Activated CD8-positive, alpha-beta T cell treated with anti-CD3 and anti-CD28 coated beads, Interleukin-2, amount 10 ng/mL, durations not matched to agents 7 days and 5 days (primary cell): ENCODE measurements around the gene SPINK5. TPM values are rescaled to one million over a fixed set of nuclear protein-coding genes. Genes with fewer than 3 reads are reported as not detected.

Experiments used
- ATAC-seq: fragments of 150-1000 bp; cut with Tn5 transposase; one replicate; pipeline ENCODE4 v1.10.0; 2021; ENCODE audit warnings: moderate library complexity
- CTCF ChIA-PET: fragments of 350-600 bp; sonication (Branson Sonifier 250); formaldehyde crosslinking; loops from one replicate; lab custom pipeline; 2021; ENCODE audit warnings: antibody characterized with exemption; lab: Charles Lee
- POLR2A ChIA-PET: fragments of 350-600 bp; sonication (Branson Sonifier 250); formaldehyde crosslinking; loops from one replicate; lab custom pipeline; 2021; ENCODE audit warnings: antibody characterized with exemption; lab: Charles Lee
- DNase-seq: peaks from one replicate; pipeline ENCODE4 v3.0.0-alpha.2; 2020
- H3K27ac Mint-ChIP-seq: one replicate; pipeline ENCODE4 v1.8.0; 2021; ENCODE audit warnings: mild to moderate bottlenecking, mixed read lengths
- H3K27me3 Mint-ChIP-seq: one replicate; pipeline ENCODE4 v1.8.0; 2021; ENCODE audit warnings: low read depth, mixed read lengths
- H3K36me3 Mint-ChIP-seq: one replicate; pipeline ENCODE4 v1.8.0; 2021; ENCODE audit warnings: low read depth, mixed read lengths
- H3K4me1 Mint-ChIP-seq: one replicate; pipeline ENCODE4 v1.8.0; 2021; ENCODE audit warnings: low read depth, mixed read lengths
- H3K4me3 Mint-ChIP-seq: one replicate; pipeline ENCODE4 v1.8.0; 2021; ENCODE audit warnings: mild to moderate bottlenecking, mixed read lengths
- H3K9me3 Mint-ChIP-seq: one replicate; pipeline ENCODE4 v1.8.0; 2022; ENCODE audit warnings: mixed read lengths; ENCODE audit not compliant: insufficient read depth
- total RNA-seq, 2 experiments: library from RNA; stranded (reverse); gene quantifications; one replicate each; pipeline ENCODE4 v1.2.3, GENCODE V29; 2021

SPINK5 gene
- total RNA-seq, 2 experiments from 2014 or later: not detected

- Mint-ChIP-seq H3K27me3 (no peaks in the 10 kb centered on the region), H3K36me3 (no peaks in the 10 kb centered on the region), H3K27ac (no peak overlapping the region), H3K4me3 (no peak overlapping the region), H3K4me1 (no peaks in the 10 kb centered on the region), H3K9me3 (no peaks in the 10 kb centered on the region)
- no peak for ATAC-seq
- POLR2A ChIA-PET: no interaction called here
- CTCF ChIA-PET: no interaction called here
- no peak for DNase-seq
Measured at GRCh38 chr5:148113243-148113642, 49.5 kb downstream of the SPINK5 start.

- no peaks in the 10 kb centered on the region for H3K9me3 Mint-ChIP-seq
- ATAC-seq (no peak), DNase-seq (no peak)
- no peaks in the 10 kb centered on the region for H3K27me3 Mint-ChIP-seq
- ChIA-PET CTCF (interaction anchor here (0.6 kb wide), 1 partner anchor 473 kb away, joined by 3 read pairs; no protein-coding TSS in a partner anchor), POLR2A (no interaction called here)
- no peak overlapping the region for H3K27ac Mint-ChIP-seq
- no peaks in the 10 kb centered on the region for H3K36me3 Mint-ChIP-seq
- no peak overlapping the region for H3K4me3 Mint-ChIP-seq
- H3K4me1 Mint-ChIP-seq: no peaks in the 10 kb centered on the region
Measured at GRCh38 chr5:148120317-148120716, 56.5 kb downstream of the SPINK5 start.

GRCh38 chr5:148125641-148126040, 61.9 kb downstream of the SPINK5 start:
- Mint-ChIP-seq H3K9me3 (no peaks in the 10 kb centered on the region), H3K27ac (no peak overlapping the region)
- no peak for ATAC-seq

GRCh38 chr5:148135091-148136048, 71.6 kb downstream of the SPINK5 start:
- Mint-ChIP-seq H3K27ac (no peak overlapping the region), H3K27me3 (no peaks in the 10 kb centered on the region), H3K9me3 (no peaks in the 10 kb centered on the region), H3K4me3 (no peak overlapping the region), H3K36me3 (no peaks in the 10 kb centered on the region), H3K4me1 (no peaks in the 10 kb centered on the region)
- no peak for ATAC-seq
- DNase-seq: no peak
- CTCF ChIA-PET: no interaction called here
- POLR2A ChIA-PET: no interaction called here

More at GRCh38 chr5:148125641-148126040, 61.9 kb downstream of the SPINK5 start:
- no peak for DNase-seq
- Mint-ChIP-seq H3K4me1 (no peaks in the 10 kb centered on the region), H3K27me3 (no peaks in the 10 kb centered on the region), H3K36me3 (no peaks in the 10 kb centered on the region), H3K4me3 (no peak overlapping the region)
- CTCF ChIA-PET: no interaction called here
- POLR2A ChIA-PET: no interaction called here

- ATAC-seq: no peak
- ChIA-PET POLR2A (no interaction called here), CTCF (no interaction called here)
- no peak overlapping the region for H3K27ac Mint-ChIP-seq
- H3K9me3 Mint-ChIP-seq: no peaks in the 10 kb centered on the region
- H3K27me3 Mint-ChIP-seq: no peaks in the 10 kb centered on the region
- no peak for DNase-seq
- no peaks in the 10 kb centered on the region for H3K4me1 Mint-ChIP-seq
- H3K4me3 Mint-ChIP-seq: no peak overlapping the region
- no peaks in the 10 kb centered on the region for H3K36me3 Mint-ChIP-seq
Measured at GRCh38 chr5:148140846-148141245, 77.1 kb downstream of the SPINK5 start.

- Mint-ChIP-seq H3K27ac (no peak overlapping the region), H3K9me3 (no peaks in the 10 kb centered on the region), H3K4me1 (no peaks in the 10 kb centered on the region), H3K27me3 (no peaks in the 10 kb centered on the region), H3K36me3 (no peaks in the 10 kb centered on the region), H3K4me3 (no peak overlapping the region)
- CTCF ChIA-PET: no interaction called here
- DNase-seq: no peak
- ATAC-seq: no peak
- POLR2A ChIA-PET: no interaction called here
Measured at GRCh38 chr5:148141645-148142044, 77.9 kb downstream of the SPINK5 start.

GRCh38 chr5:148145916-148146315, 82.1 kb downstream of the SPINK5 start:
- H3K36me3 Mint-ChIP-seq: no peaks in the 10 kb centered on the region
- CTCF ChIA-PET: no interaction called here
- H3K4me1 Mint-ChIP-seq: no peaks in the 10 kb centered on the region
- POLR2A ChIA-PET: no interaction called here
- no peak overlapping the region for H3K4me3 Mint-ChIP-seq
- no peak for ATAC-seq
- H3K27me3 Mint-ChIP-seq: peaks cover 6% of the 10 kb centered on the region
- DNase-seq: no peak
- H3K9me3 Mint-ChIP-seq: no peaks in the 10 kb centered on the region
- H3K27ac Mint-ChIP-seq: no peak overlapping the region

- Mint-ChIP-seq H3K4me1 (no peaks in the 10 kb centered on the region), H3K4me3 (no peak overlapping the region), H3K27me3 (peaks cover 6% of the 10 kb centered on the region), H3K36me3 (no peaks in the 10 kb centered on the region), H3K27ac (no peak overlapping the region), H3K9me3 (no peaks in the 10 kb centered on the region)
- no peak for ATAC-seq
- POLR2A ChIA-PET: no interaction called here
- CTCF ChIA-PET: no interaction called here
- DNase-seq: no peak
Measured at GRCh38 chr5:148146487-148146886, 82.7 kb downstream of the SPINK5 start.

GRCh38 chr5:148147415-148147814, 83.6 kb downstream of the SPINK5 start:
- DNase-seq (no peak), ATAC-seq (no peak)
- Mint-ChIP-seq H3K27ac (no peak overlapping the region), H3K9me3 (no peaks in the 10 kb centered on the region), H3K4me3 (no peak overlapping the region), H3K4me1 (no peaks in the 10 kb centered on the region), H3K27me3 (peaks cover 6% of the 10 kb centered on the region), H3K36me3 (no peaks in the 10 kb centered on the region)
- POLR2A ChIA-PET: no interaction called here
- CTCF ChIA-PET: no interaction called here

- Mint-ChIP-seq H3K36me3 (no peaks in the 10 kb centered on the region), H3K27me3 (peaks cover 6% of the 10 kb centered on the region), H3K4me3 (no peak overlapping the region), H3K4me1 (no peaks in the 10 kb centered on the region), H3K9me3 (no peaks in the 10 kb centered on the region), H3K27ac (no peak overlapping the region)
- DNase-seq (no peak), ATAC-seq (no peak)
- CTCF ChIA-PET: no interaction called here
- POLR2A ChIA-PET: no interaction called here
Measured at GRCh38 chr5:148151872-148152271, 88.1 kb downstream of the SPINK5 start.

- Mint-ChIP-seq H3K4me1 (no peaks in the 10 kb centered on the region), H3K27me3 (peaks cover 6% of the 10 kb centered on the region), H3K4me3 (no peak overlapping the region), H3K9me3 (no peaks in the 10 kb centered on the region), H3K27ac (no peak overlapping the region), H3K36me3 (no peaks in the 10 kb centered on the region)
- ChIA-PET POLR2A (no interaction called here), CTCF (no interaction called here)
- no peak for DNase-seq
- ATAC-seq: no peak
Measured at GRCh38 chr5:148152781-148153180, 89.0 kb downstream of the SPINK5 start.

GRCh38 chr5:148156609-148157008, 92.8 kb downstream of the SPINK5 start:
- POLR2A ChIA-PET: no interaction called here
- no peak for ATAC-seq
- Mint-ChIP-seq H3K27ac (no peak overlapping the region), H3K36me3 (no peaks in the 10 kb centered on the region), H3K4me3 (no peak overlapping the region), H3K27me3 (no peaks in the 10 kb centered on the region), H3K4me1 (no peaks in the 10 kb centered on the region), H3K9me3 (no peaks in the 10 kb centered on the region)
- CTCF ChIA-PET: no interaction called here
- no peak for DNase-seq
